HepG2 (cell line): ENCODE data around the gene BCAT1. TPM values are rescaled to one million over a fixed set of nuclear protein-coding genes. Genes with fewer than 3 reads are reported as not detected.

Experiments
- DR1 ChIP-seq: sonication (generic); formaldehyde crosslinking; IDR thresholded peaks from 2 replicates; pipeline ENCODE4 v1.8.0; 2021; ENCODE audit warnings: mild to moderate bottlenecking, missing genetic modification reagents, inconsistent platforms
- HNF1A ChIP-seq, 2 experiments: sonication (generic) in 1 of 2; formaldehyde crosslinking in 1 of 2; IDR thresholded peaks; 2 replicates each; pipeline versions ENCODE4 v1.4.0 to v1.6.1; 2016 to 2020; ENCODE audit warnings: borderline replicate concordance in 1 of 2, low read depth in 1 of 2, mild to moderate bottlenecking in 1 of 2, missing genetic modification reagents in 1 of 2
- HOXD1 ChIP-seq: sonication (generic); formaldehyde crosslinking; IDR thresholded peaks from 2 replicates; pipeline ENCODE4 v1.5.0; 2020; ENCODE audit warnings: missing genetic modification reagents
- MAZ ChIP-seq, 2 experiments: sonication (generic) in 1 of 2; formaldehyde crosslinking in 1 of 2; IDR thresholded peaks; 2 replicates each; pipeline versions ENCODE4 v1.5.0 to v1.6.1; 2012 to 2020; ENCODE audit warnings: low read depth in 2 of 2, mild to moderate bottlenecking in 2 of 2, borderline replicate concordance in 1 of 2, improper control_type of control experiment in 1 of 2, low read length in 1 of 2, missing genetic modification reagents in 1 of 2, moderate library complexity in 1 of 2
- RFX5 ChIP-seq: IDR thresholded peaks from 2 replicates; pipeline ENCODE4 v1.6.1; 2011; ENCODE audit warnings: low read depth, low read length, improper control_type of control experiment
- SCMH1 ChIP-seq: sonication (generic); formaldehyde crosslinking; IDR thresholded peaks from 2 replicates; pipeline ENCODE4 v1.9.0; 2021; ENCODE audit warnings: missing genetic modification reagents, mild to moderate bottlenecking, borderline replicate concordance
- SMAD9 ChIP-seq: sonication (generic); formaldehyde crosslinking; IDR thresholded peaks from 2 replicates; pipeline ENCODE4 v1.5.1; 2020; ENCODE audit warnings: mild to moderate bottlenecking, missing genetic modification reagents
- UBTF ChIP-seq: sonication (generic); formaldehyde crosslinking; IDR thresholded peaks from 2 replicates; pipeline ENCODE4 v1.4.0; 2020; ENCODE audit warnings: mild to moderate bottlenecking, missing genetic modification reagents
- ZFP36L1 ChIP-seq: sonication (generic); formaldehyde crosslinking; IDR thresholded peaks from 2 replicates; pipeline ENCODE4 v1.8.0; 2022; ENCODE audit warnings: mild to moderate bottlenecking, missing genetic modification reagents, moderate library complexity
- ZFYVE20 ChIP-seq: sonication (generic); formaldehyde crosslinking; IDR thresholded peaks from 2 replicates; pipeline ENCODE4 v1.8.0; 2023; ENCODE audit warnings: low read depth, mild to moderate bottlenecking, moderate library complexity, missing genetic modification reagents, borderline replicate concordance
- ZNF790 ChIP-seq: sonication (generic); formaldehyde crosslinking; IDR thresholded peaks from 2 replicates; pipeline ENCODE4 v1.8.0; 2022; ENCODE audit warnings: missing genetic modification reagents, mild to moderate bottlenecking, borderline replicate concordance
- ZSCAN31 ChIP-seq: sonication (generic); formaldehyde crosslinking; IDR thresholded peaks from 2 replicates; pipeline ENCODE4 v1.5.0; 2020; ENCODE audit warnings: low read depth, mild to moderate bottlenecking, missing genetic modification reagents
- polyA plus RNA-seq, 8 experiments: library from polyadenylated mRNA; depleted of rRNA in 3 of 8; stranded (reverse) in 7 of 8; unstranded in 1 of 8; fragments of >200 nt; fragmentation: Illumina TruSeq in 4 of 8; extraction: Trizol in 4 of 8; gene quantifications; 2 replicates each; pipeline versions ENCODE4 v1.2.1 to v1.2.3, GENCODE V29; 2011 to 2016; ENCODE audit warnings: low read depth in 4 of 8, missing spikeins in 1 of 8, mixed read lengths in 1 of 8; ENCODE audit not compliant: insufficient read depth in 1 of 8
- total RNA-seq, 5 experiments: library from RNA; depleted of rRNA; stranded (reverse); fragments of >200 nt; fragmentation: Illumina TruSeq; extraction: Trizol; gene quantifications; 2 replicates each; pipeline ENCODE4 v1.2.3, GENCODE V29; 2016; ENCODE audit warnings: low read depth in 1 of 5
- TF ChIP-seq, protein P1 (sequence below): sonication (generic); formaldehyde crosslinking; IDR thresholded peaks from 2 replicates; pipeline ENCODE4 v1.5.0; 2020; ENCODE audit warnings: mild to moderate bottlenecking, missing genetic modification reagents, borderline replicate concordance
- TF ChIP-seq, protein P2 (sequence below): sonication (generic); formaldehyde crosslinking; IDR thresholded peaks from 2 replicates; pipeline ENCODE4 v1.8.1; 2023; ENCODE audit warnings: mild to moderate bottlenecking, missing genetic modification reagents
- TF ChIP-seq, protein P3 (sequence below): IDR thresholded peaks from 2 replicates; pipeline ENCODE4 v1.6.1; 2016; ENCODE audit warnings: control low read depth

The BCAT1 gene
- total and polyA plus RNA-seq, 2 of the 13 experiments (the other 11 are each of a cell fraction or from before 2014, with no cell fraction given) = 8.0 to 75.5 TPM

DNA sequence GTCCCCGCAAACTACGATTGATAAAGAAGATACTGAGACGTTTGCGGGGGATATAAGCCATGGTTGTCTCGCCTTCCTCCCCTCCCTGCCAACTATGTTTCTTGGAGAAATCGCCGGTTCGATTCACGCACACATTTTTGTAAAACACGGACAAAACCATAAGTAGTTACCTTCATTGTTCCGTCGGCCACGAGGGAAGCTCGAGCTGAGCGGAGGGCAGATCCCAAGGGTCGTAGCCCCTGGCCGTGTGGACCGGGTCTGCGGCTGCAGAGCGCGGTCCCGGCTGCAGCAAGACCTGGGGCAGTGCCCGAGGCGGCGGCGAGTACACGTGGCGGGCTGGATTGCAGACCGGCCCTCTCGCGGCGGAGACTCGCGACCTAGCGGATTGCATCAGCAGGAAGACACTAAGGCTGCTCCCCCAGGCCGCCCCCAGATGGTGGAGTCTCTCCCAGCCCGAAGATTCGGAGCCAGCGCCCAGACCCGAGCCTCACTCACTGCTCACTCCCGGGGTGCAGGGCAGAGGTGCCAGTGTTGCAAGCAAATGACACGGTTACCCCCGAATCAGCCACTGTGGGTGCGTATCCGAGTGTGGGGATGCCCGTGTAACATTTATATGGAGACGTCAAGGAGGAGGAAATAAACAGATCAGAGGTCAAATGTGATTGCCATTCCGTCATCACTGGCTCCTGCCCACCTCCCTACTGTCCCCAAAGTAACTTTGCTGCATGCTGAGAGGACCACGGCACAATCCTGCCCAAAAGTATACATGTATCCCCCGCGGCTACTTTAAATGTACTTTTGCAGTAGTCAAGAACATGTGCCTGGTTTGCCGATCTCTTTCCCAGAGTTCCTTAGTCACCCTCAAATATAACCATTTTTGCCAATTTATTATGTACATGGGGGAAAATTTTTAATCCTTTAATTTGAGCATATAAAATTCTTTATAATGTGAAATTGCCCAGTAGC lies at the start of gene BCAT1 (continued):
- TF ChIP-seq ZFP36L1 (no peak), HNF1A (IDR thresholded peaks at IDR 0.05; ENCODE audit: low read depth) (no peak), HNF1A (CRISPR knock-in tag; IDR thresholded peaks at IDR 0.05; ENCODE audit: borderline replicate concordance) (peak; percentile 38; the same call in 1 of the 2 replicates), RFX5 (no peak), ZNF790 (no peak), SCMH1 (CRISPR knock-in tag) (no peak), MAZ (IDR thresholded peaks at IDR 0.05; ENCODE audit: borderline replicate concordance, low read depth, low read length) (no peak), MAZ (CRISPR knock-in tag; IDR thresholded peaks at IDR 0.05; ENCODE audit: low read depth) (no peak; the same call in none of the 2 replicates), ZFYVE20 (CRISPR knock-in tag) (no peak), SMAD9 (CRISPR knock-in tag) (no peak), UBTF (CRISPR knock-in tag) (peak; percentile 89), ZSCAN31 (CRISPR knock-in tag) (peak; percentile 90), HOXD1 (no peak), DR1 (CRISPR knock-in tag) (no peak)
- TF ChIP-seq, protein P1, sequence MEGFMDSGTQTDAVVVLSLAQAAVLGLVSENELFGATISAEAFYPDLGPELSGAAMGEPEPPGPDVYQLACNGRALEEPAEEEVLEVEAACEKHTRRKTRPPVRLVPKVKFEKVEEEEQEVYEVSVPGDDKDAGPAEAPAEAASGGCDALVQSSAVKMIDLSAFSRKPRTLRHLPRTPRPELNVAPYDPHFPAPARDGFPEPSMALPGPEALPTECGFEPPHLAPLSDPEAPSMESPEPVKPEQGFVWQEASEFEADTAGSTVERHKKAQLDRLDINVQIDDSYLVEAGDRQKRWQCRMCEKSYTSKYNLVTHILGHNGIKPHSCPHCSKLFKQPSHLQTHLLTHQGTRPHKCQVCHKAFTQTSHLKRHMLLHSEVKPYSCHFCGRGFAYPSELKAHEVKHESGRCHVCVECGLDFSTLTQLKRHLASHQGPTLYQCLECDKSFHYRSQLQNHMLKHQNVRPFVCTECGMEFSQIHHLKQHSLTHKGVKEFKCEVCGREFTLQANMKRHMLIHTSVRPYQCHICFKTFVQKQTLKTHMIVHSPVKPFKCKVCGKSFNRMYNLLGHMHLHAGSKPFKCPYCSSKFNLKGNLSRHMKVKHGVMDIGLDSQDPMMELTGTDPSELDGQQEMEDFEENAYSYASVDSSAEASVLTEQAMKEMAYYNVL (CRISPR knock-in tag) = no peak; the same call in 1 of the 2 replicates
- TF ChIP-seq, protein P2, sequence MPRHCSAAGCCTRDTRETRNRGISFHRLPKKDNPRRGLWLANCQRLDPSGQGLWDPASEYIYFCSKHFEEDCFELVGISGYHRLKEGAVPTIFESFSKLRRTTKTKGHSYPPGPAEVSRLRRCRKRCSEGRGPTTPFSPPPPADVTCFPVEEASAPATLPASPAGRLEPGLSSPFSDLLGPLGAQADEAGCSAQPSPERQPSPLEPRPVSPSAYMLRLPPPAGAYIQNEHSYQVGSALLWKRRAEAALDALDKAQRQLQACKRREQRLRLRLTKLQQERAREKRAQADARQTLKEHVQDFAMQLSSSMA (CRISPR knock-in tag) = no peak
- TF ChIP-seq, protein P3, sequence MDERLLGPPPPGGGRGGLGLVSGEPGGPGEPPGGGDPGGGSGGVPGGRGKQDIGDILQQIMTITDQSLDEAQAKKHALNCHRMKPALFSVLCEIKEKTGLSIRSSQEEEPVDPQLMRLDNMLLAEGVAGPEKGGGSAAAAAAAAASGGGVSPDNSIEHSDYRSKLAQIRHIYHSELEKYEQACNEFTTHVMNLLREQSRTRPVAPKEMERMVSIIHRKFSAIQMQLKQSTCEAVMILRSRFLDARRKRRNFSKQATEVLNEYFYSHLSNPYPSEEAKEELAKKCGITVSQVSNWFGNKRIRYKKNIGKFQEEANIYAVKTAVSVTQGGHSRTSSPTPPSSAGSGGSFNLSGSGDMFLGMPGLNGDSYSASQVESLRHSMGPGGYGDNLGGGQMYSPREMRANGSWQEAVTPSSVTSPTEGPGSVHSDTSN (CRISPR knock-in tag) = no peak
